Measurements from ENCODE around the gene PHC2. TPM values are rescaled to one million over a fixed set of nuclear protein-coding genes. Genes with fewer than 3 reads are reported as not detected.

PHC2 gene
- polyA plus RNA-seq, 1 donor (not counting 4 experiments of a cell fraction or from before 2014, with no cell fraction given) = 51.7 TPM

DNA sequence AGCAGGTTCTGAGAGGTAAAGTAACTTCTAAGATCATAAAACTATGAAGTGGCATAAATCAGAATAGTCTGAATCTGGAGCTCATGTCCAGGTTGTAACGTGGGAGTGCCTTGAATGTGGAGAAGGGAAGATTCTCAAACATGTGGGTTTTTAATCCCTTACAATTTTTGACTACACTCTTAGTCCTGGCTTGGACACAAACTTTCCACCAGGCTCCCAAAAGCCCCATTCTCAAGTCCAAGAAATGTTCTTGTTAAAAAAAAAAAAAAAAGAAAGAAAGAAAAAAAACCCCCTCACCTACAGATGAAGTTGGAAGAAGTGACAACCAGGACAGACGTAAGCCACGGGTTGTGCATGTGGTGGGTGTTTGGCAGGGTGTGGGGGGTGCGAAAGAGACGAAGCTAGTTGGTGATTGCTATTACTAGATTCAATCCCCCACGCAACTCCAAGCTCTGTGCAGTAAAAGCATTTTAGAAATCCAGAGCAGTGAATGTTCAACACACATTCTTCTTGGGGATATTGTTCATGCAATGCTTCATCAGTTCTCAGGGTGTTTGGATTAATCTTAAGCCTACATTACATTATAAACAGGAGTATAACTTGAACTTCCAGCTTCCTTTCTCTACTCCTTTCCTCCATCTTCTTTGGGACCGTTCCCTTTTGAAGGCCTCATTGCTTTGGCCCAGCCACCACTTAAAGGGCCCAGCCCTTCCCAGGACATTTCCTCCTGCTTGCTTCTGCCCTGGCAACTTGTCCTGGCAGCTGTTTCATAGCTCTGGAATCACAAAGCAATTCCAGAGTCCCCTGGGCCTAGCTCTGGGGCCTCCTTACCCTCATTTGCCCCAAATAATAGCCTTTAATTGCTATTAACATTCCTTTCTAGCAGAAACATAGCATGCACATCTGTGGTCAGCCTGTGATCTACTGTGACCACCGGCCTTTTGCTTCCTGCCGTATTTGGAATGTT is 41.8 kb downstream of the PHC2 start:
- TF ChIP-seq CTCF (optimal IDR thresholded peaks at IDR 0.05 in 1 of 3, IDR thresholded peaks at IDR 0.05 in 1 of 3, conservative IDR thresholded peaks at IDR 0.05 in 1 of 3; ENCODE audit: extremely low read depth in 1 of 3, insufficient read depth in 2 of 3, low read length in 3 of 3) (no peak), EZH2 (IDR thresholded peaks at IDR 0.05; ENCODE audit: low read length) (no peak)
- peaks cover 19% of the 10 kb centered on the region for H3K79me2 ChIP-seq (ENCODE audit: control insufficient read depth, insufficient read depth, low read length)
- no peaks in the 10 kb centered on the region for H4K20me1 ChIP-seq (ENCODE audit: control insufficient read depth, extremely low read depth, insufficient read depth, low read length)
- no peaks in the 10 kb centered on the region for H3K27me3 ChIP-seq (ENCODE audit: control insufficient read depth, extremely low read depth, insufficient read depth, low read length)
- H2AFZ ChIP-seq (ENCODE audit: control insufficient read depth, low read length) = no peak overlapping the region
- no peaks in the 10 kb centered on the region for H3K9me1 ChIP-seq (ENCODE audit: control insufficient read depth, extremely low read depth, insufficient read depth, low read length)
- H3K9ac ChIP-seq (ENCODE audit: control insufficient read depth, extremely low read depth, insufficient read depth, low read length) = no peak overlapping the region
- no peaks in the 10 kb centered on the region for H3K36me3 ChIP-seq (ENCODE audit: control insufficient read depth in 2 of 2, extremely low read depth in 1 of 2, insufficient read depth in 2 of 2, low read length in 2 of 2)
- H3K4me1 ChIP-seq (ENCODE audit: control insufficient read depth, extremely low read depth, insufficient read depth, low read length) = peaks cover 6% of the 10 kb centered on the region
- H3K4me3 ChIP-seq (ENCODE audit: control insufficient read depth in 2 of 3, extremely low read depth in 1 of 3, insufficient read depth in 2 of 3, low read depth in 1 of 3, low read length in 3 of 3) = no peak overlapping the region
- no peak overlapping the region for H3K27ac ChIP-seq (ENCODE audit: control insufficient read depth, insufficient read depth, low read length)
- dilution Hi-C loops (cut with MboI; ENCODE audit: extremely low pct_ligation_motif_present, low sequenced_read_pairs) = no loop called here
- H3K9me3 ChIP-seq (ENCODE audit: control insufficient read depth, low read depth, low read length) = no peaks in the 10 kb centered on the region
- FAIRE-seq (no peak), DNase-seq (ENCODE audit: low read depth, low spot score) (no peak)
- no peak overlapping the region for H3K4me2 ChIP-seq (ENCODE audit: control insufficient read depth, extremely low read depth, insufficient read depth, low read depth, low read length)

- DNase-seq (ENCODE audit: low read depth, low spot score) = no peak
- dilution Hi-C loops (cut with MboI; ENCODE audit: extremely low pct_ligation_motif_present, low sequenced_read_pairs) = no loop called here
- FAIRE-seq = peak; percentile 80
These were observed 43.3 kb downstream of the PHC2 start for GRCh38 chr1:33387625-33388024.

More at GRCh38 chr1:33387625-33388024, 43.3 kb downstream of the PHC2 start:
- Histone ChIP-seq H3K27ac (ENCODE audit: control insufficient read depth, insufficient read depth, low read length) (no peak overlapping the region), H3K9me3 (ENCODE audit: control insufficient read depth, low read depth, low read length) (no peaks in the 10 kb centered on the region), H3K4me3 (ENCODE audit: control insufficient read depth in 2 of 3, extremely low read depth in 1 of 3, insufficient read depth in 2 of 3, low read depth in 1 of 3, low read length in 3 of 3) (no peak overlapping the region), H3K79me2 (ENCODE audit: control insufficient read depth, insufficient read depth, low read length) (peaks cover 24% of the 10 kb centered on the region), H3K36me3 (ENCODE audit: control insufficient read depth in 2 of 2, extremely low read depth in 1 of 2, insufficient read depth in 2 of 2, low read length in 2 of 2) (peaks cover 0 to 3% of the 10 kb centered on the region in 2 experiments), H4K20me1 (ENCODE audit: control insufficient read depth, extremely low read depth, insufficient read depth, low read length) (no peaks in the 10 kb centered on the region), H3K9me1 (ENCODE audit: control insufficient read depth, extremely low read depth, insufficient read depth, low read length) (no peaks in the 10 kb centered on the region), H3K9ac (ENCODE audit: control insufficient read depth, extremely low read depth, insufficient read depth, low read length) (no peak overlapping the region), H2AFZ (ENCODE audit: control insufficient read depth, low read length) (no peak overlapping the region), H3K4me1 (ENCODE audit: control insufficient read depth, extremely low read depth, insufficient read depth, low read length) (peaks cover 12% of the 10 kb centered on the region), H3K4me2 (ENCODE audit: control insufficient read depth, extremely low read depth, insufficient read depth, low read depth, low read length) (no peak overlapping the region), H3K27me3 (ENCODE audit: control insufficient read depth, extremely low read depth, insufficient read depth, low read length) (no peaks in the 10 kb centered on the region)
- no peak for TF ChIP-seq CTCF (optimal IDR thresholded peaks at IDR 0.05 in 1 of 3, IDR thresholded peaks at IDR 0.05 in 1 of 3, conservative IDR thresholded peaks at IDR 0.05 in 1 of 3; ENCODE audit: extremely low read depth in 1 of 3, insufficient read depth in 2 of 3, low read length in 3 of 3)
- no peak for TF ChIP-seq EZH2 (IDR thresholded peaks at IDR 0.05; ENCODE audit: low read length)
